Activated CD8-positive, alpha-beta memory T cell treated with anti-CD3 and anti-CD28 coated beads for 24 hours (primary cell): ENCODE results near the gene FOXA2.

Source experiments
- DNase-seq: peaks from one replicate; pipeline ENCODE4 v3.0.0-alpha.2; 2020

FOXA2 gene

DNA sequence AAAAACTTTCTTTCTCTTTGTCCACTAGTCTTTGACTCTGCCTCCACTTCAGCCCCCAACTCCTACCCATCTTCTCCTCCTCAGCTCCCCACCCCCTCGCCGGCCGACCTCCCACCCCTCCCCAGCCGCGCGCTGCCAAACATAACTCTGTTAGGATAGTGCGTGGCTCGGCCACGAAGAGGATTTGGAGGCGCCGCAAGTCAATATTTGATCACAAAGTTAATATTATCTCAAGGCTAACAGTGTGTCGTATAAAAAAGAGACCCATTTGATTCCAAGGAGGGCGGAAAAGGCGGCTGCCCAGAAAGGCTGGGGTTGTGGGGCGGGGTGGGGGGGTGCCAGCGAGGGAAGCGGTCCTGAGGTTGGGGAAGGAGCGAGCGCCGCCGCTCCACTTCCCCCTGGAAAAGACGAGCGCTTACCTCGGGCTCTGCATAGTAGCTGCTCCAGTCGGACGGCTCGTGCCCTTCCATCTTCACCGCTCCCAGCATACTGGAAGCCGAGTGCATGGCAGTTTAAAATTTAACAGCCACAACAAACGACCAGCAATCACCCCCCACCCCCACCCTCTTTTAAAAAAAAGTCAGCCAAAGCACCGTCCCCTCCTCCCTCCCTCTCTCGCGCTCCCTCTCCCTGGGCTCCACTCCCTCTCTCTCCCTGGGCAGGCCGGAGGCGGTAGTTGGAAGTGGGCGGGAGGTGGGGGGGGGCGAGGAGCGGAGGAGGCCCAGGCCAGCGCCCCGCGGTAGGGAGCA, 425 bp downstream of the FOXA2 start:
- DNase-seq: no peak

DNA sequence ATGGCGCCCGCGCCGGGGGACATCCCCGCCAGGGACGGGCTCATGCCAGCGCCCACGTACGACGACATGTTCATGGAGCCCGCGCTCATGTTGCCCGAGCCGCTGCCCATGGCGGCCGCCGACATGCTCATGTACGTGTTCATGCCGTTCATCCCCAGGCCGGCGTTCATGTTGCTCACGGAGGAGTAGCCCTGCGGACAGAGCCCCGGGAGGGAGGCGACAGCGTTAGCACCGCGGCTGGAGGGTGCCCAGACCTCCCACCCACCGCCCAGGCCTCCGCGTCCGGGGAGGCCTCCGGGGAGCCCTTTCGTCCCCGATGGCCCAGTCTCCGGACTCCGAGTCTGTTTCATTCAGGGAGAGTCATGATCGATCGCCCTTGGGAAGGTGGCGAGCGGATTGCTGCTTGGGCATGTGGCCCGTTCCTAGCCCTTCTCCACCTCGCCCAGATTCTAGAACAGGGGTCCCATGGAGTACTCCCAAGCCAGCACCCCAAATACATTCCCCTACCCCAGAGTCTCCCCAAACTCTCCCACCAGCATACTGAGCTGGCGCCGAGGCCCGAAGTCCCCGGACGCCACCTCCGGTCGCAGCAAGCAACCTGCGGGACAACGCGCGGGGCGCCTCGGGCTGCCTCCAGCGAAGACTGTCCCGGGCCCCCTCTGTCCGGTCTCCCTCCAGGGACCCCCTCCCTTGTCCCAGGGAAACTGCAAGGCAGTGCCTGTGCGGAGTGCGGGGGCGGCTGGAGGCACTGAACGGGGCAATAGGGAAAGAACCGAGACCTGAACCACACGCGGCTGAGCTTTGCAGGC, 1.2 kb downstream of the FOXA2 start:
- DNase-seq: no peak

DNA sequence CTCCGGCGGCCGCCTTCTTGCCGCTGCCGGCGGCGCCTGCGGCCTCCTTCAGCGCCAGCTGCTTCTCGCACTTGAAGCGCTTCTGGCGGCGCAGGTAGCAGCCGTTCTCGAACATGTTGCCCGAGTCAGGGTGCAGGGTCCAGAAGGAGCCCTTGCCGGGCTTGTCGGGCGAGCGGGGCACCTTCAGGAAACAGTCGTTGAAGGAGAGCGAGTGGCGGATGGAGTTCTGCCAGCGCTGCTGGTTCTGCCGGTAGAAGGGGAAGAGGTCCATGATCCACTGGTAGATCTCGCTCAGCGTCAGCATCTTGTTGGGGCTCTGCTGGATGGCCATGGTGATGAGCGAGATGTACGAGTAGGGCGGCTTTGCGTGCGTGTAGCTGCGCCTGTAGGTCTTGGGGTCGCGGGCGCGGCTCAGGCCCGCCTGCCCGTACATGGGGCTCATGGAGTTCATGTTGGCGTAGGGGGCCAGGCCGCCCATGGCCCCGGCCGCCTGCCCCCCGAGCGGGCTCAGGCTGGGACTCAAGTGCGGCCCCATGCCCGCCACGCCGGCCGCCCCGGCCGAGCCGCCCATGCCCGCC, 1.9 kb downstream of the FOXA2 start:
- no peak for DNase-seq

DNA sequence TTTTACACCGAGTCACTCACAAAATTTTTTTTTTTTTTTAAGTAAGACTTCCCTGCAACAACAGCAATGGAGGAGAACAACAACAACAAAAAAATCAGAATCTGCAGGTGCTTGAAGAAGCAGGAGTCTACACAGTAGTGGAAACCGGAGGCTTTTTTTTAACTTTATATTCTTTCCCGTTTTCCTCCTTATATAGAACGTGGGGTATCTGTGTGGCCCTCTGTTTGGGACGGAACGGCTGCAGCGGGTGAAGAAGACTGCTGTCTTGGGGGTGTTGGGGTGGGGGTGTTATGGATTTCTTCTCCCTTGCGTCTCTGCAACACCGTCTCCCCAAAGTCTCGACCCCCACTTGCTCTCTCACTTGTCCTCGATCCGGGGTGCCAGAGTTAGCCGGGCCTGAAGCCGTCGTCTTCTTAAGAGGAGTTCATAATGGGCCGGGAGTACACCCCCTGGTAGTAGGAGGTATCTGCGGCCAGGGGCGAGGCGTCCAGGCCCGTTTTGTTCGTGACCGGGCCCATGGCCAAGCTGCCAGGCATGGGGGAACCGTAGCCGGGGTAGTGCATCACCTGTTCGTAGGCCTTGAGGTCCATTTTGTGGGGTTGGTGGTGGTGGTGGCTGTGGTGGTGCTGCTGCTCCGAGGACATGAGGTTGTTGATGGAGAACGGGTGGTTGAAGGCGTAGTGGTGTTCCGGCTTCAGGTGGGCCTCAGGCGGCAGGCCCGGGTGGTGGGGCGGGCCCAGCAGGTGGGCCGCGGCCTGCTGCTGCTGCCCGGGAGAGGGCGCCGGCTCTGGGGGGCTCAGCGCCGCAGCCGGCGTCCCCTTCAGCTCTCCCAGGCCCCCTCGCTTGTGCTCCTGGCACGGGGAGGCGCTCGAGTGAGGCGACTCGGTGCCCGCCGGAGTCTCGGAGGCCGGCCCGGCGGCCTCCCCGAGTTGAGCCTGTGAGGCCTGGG, 2.7 kb downstream of the FOXA2 start:
- no peak for DNase-seq

DNA sequence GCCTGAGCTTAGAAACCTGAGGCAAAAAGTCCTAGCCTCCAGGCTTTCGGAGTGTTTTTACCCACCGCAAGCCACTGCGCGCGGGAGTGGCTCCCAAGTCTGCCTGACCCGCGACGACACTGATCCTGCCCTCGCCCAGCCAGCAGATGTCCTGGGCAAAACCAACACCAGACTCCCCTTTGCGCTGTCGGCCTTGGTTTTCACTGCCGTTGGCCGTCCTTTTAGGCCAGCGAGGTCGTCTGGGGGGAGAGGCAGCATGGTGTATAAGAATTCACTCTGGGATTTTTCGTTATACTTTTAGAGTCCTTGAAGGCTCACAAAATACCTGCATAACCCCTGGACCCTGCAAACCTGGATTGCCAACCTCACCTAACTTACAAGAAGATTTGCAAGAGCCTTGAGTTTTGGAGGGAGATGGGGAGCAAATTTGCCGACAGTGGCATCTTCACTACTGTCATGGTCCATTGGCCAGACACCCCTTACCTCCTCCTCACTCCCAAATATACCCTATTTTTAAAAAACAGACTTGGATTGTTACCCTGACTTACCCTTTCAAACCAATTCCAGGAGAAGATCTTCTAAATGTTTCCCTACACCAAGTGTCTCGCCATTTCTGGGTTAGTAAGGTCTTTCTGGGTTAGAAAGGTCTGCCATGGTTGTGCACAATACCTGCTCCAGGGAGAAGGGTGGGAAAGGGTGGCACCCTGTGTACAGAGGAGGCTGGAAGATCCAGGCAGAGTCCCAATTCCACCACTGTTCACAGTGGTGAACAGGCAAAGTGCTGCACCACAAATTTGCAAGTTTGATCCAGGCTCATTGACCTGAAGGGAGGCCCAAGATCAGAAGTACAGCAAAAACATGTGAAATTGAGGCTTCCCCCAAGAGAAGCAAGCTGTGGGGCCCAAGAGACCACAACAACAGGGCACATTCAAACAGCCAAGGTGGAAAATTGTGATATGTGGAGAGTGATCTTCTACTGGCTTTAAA, 4.4 kb downstream of the FOXA2 start:
- no peak for DNase-seq

DNA sequence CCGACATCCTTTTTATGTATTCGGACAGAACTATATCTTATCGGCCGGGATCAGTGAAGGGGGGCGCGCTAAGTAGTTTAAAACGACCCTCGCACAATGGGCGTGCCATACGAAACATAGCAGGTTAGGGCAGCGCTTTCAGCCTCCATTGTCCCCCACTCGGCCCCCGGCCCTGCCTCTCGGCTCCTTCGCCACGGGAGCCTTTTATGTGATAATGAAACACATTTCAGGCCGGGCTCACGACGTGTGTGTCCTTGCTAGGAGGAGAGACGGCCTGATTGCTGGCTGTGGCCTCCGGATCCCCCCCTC, 5.3 kb downstream of the FOXA2 start:
- DNase-seq: no peak

DNA sequence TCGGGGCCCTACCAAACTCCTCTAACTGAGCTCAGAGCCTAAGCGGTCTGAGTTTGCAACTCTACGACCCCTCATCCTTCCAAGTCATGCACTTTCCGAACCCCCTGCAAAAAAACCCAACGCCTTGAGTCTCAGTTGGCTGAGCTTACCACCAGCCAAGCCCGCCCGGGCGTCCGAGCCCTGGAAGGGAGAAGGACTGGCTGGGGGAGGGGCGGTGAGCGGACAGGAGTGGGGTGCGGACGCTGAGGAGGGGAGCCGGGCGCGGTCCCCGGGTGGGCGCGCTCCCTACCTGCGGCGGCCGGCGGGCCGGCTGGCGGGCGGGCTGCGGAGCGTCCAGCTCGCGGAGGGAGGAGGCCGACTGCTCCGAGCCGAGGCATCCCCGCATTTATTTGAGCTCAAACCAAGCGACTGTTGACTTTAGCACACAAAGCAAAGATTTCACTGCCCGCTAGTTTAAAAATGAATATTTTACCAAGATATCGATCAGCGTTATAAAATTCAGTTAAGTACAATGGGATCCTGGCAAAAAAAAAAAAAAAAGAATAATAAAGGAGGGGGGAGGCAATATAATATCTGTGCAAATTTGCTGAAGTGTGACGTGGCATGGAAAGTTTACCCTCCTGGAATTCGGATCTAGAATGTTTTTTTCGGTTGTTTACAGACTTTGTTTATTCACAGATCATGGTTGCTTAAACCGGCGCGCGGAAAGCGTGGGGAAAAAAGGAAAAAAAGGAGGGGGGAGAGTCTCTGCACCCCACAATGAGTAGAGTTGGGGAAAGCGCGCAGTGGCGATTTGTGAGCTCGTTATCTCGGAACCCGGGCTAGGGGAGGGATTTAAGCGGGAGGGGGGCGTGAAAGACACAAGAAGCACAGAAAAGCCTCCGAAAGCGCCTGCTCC, 5.9 kb downstream of the FOXA2 start:
- no peak for DNase-seq

DNA sequence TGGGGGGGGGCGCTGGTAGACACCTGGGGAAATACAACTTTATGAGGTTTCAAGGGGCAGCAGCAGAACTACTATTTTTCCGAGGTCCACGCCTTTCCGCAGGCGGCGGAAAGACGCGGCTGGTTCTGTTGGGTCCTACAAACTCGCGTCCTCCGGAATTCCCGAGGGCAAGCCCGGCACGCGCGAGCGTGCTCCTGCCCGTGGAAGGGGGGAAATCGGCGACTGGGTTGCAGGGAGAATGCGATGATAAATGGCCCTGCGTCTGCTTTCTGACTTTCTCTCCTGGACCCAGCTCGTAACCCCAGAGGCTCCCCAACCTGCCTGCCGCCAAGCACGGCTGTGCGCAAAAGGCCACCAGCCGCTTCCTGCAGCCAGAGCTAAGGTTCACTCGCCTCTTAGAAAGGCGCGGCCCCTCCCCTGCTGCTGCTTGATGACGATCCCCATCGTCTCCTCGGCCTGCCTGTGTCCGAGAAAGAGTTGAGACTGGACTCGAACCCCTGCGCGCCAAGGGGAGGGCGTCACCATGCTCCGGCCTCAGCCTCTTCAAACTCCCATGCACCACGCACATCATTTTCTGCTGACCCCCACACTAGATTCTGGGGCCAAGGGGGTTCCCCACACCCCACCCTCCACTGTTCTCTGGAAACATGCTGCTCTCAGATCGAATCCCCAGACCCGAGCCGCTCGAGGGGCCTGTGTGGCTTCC, 6.7 kb downstream of the FOXA2 start:
- no peak for DNase-seq

DNA sequence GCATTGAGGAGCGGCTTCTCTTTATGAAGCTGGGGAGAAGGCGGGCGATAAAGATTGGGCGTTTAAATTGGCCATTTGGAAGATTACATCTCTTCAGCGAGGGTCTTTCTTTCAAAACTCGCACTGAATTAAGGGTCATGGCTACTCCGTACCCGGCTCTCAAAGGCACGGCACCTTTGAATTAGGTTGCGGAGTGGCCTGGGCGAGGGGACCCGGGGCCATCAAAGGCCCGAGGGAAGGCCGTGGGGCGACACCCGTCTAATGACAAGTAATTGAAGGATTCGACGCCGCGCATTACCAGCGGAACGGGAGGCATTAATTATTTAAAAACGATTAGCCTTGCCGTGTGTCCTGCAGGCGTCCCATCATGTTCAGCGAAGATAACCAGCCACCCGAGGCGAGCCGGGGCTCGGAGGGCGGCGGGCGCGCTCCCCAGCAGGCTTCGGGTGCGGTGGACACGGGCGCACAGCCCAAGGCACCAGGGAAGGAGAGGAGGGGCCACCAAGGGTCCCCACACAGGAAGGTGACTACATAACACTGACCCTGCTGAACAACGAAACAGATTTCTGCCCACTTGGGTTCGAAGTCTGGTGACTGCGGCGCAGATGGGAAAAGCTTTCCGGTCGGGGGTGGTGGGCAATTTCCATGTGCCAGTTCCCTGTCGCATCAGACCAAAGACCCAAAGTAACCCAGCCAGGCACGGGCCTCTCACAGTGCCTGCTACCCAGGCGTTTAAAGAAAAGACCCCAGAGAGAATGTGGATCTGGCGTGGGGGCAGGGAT, 7.4 kb downstream of the FOXA2 start:
- DNase-seq: no peak

DNA sequence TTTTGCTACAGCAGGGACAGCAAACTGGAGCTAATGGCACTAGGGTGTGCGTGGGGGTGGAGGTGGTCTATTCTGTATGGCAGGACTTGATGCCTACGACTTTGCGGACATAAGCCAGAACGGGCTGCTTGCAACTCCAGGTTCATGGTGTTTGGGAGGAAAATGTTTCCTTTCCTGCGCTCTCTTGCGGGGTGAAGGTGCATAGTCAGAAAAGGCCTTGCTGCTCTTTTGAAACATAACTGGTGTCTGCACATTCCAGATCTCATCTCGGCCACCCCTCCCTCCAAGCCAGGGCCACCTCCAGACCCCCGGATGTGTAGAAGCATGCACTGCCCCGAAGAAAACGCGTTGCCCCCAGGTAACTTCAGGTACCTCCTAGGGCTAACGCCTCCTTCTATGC, 8.1 kb downstream of the FOXA2 start:
- DNase-seq: no peak

DNA sequence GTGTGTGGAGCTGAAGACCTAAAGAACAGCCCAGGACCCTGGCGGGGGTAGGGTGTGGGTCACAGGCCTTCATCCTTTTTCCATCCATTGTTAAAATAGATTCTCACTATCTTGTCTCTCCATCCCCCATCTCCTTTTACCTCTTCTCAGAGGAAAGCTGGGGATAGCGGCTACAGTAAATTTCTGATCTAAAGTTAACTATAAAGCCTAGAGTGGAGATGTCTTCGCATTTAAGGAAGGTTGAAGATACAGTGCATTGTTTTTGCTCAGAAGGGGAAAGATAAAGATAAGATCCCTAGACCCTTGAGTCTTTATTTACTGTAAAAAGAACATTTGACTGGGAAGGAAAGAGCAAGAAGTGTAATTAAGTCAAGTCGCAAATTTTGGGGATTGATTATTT, 8.6 kb downstream of the FOXA2 start:
- no peak for DNase-seq

DNA sequence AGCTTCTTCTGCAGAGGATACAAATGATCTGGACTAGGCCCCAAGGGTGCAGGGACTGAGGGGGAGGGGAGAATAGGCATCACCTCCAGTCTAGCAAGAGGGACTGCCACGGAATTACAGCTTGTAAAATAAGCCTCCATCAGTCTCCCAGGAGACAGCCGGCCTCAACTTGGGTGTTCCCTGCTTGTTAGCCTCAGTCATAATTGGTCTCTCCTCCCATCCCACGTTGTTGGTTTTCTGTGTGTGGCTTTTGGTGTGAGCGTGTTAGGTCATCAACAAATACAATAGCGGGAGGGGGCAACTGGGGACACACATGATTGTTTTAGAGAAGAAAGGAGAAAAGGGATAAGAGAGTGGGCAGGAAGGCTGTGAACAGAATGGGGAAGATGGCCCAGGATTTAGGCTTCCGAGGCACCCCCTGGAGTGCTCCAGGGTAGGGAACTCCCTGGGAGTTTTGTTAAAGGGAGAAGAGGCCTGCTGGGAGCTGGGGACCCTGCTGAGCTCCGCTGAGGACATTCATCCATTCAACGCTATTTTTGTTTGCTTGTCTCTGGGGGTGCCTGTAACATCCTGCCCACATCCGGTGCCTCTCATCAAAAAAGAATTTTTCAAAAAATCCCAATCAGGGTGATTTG, 9.2 kb downstream of the FOXA2 start:
- no peak for DNase-seq

DNA sequence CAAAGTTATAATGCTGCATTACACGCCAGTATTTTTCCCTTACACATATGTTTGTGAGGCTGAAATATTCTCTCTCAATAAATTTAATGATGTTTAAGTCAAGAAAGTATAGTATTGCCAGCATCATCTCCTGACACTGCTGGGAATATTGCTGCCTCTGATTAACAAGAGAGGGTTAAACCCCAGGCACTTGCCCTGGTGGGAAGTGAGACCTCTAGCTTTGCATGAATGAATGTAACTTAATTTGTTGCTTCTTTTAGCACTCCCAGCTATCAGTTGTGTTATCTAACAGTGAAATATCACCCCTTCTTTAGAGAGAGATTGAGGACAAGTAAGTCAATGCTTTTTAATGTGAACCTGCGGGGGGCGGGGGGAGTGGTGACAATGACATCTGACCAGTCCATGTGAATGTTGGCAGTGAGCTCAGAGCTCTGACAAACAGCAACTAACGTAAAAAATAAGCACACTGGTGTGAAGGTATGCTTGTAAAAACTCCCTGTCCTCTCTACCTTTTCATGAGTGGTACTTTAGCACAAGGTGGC, 9.8 kb downstream of the FOXA2 start:
- no peak for DNase-seq

DNA sequence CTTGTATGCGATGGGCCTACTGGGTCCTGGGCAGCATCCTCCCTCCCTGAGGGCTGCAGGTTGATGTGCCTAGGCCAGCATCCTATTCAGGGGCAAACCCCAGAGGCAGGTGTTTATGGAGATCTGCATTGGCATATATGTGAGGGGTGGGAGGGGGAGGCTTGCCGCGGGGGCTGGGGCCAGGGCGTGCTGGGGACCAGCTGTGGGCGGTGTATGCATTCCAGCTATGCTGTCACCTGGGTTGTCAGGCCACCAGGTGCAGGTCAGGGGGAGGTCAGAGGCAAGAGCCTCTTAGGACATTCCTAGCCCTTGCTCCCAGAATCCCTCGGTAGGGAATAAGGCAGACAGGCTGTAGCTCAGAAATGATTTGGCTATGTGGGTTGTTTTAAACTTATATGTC, 11.9 kb downstream of the FOXA2 start:
- DNase-seq: no peak

DNA sequence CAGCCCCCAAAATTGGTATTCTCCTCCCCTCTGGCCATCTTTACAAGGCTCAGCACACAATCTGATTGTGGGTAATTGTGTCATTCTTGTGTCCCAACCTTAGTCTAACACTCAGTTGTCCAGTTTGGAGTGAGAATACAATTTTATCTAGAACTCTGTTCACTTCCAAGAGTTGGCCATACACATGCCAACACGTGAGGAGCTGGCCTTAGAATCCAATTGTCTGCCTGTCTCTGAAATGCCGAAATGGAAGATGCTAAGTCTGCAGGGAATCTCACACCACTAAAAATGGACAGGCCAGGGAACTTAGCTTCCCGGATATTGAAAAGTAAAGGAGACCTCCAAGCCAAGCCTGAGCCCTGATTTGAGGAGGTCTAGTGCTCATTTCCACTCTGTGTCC, 12.3 kb downstream of the FOXA2 start:
- DNase-seq: no peak

DNA sequence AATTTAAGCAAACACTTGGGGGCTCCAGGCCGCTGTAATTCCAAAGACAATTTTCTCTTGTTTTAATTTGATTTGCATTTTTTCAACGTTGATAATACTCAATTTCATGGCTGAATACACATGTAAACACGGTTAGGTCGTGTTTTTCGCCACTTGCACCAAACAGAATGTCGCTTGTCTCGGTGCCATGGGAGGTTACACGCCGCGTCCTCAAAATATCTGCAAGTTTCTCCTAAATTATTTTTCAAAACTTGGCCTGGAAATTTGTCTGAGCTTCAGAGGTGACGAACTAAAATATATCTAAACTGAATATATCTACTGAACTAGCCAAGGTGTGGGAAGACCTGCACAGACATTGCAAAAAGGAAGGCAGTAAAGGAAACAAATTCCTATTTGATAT, 15.0 kb downstream of the FOXA2 start:
- DNase-seq: no peak

DNA sequence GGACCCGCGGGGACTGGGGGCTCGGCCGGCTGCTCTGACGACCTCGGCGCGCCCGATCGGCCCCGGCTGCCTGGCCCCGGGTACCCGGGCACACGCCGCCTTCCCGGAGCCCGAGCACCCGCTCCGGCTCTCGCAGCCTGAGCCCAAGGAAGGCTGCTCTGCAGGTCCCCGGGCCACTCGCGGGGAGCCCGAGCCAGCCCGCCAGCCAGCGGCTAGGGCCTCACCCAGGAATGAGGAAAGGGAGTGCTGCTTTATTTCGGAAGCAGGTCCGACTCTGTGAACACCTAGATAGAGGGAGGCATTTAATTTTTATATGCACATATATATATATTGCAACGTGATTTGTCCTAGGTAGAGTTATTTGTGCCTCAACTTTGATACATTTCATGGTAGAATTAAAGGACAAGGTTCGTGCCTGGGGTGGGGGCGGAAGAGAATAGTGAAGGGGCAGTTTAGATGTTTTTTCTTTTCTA, 15.5 kb downstream of the FOXA2 start:
- DNase-seq: no peak
